Measurements from ENCODE around the gene PHC2. TPM values are rescaled to one million over a fixed set of nuclear protein-coding genes. Genes with fewer than 3 reads are reported as not detected.

PHC2 gene
- total RNA-seq, 2 donors from 2014 or later: 60.6 to 74.8 TPM

- Histone ChIP-seq H3K4me1 (no peaks in the 10 kb centered on the region), H3K27me3 (no peaks in the 10 kb centered on the region), H3K9ac (ENCODE audit: low read depth in 2 of 2, low read length in 2 of 2) (no peak overlapping the region), H3K27ac (peak overlapping the region; percentile 7), H3K4me3 (no peak overlapping the region), H3K9me3 (no peaks in the 10 kb centered on the region), H3K36me3 (no peaks in the 10 kb centered on the region)
- DNase-seq: no peak
- no peak for TF ChIP-seq CTCF (IDR thresholded peaks at IDR 0.05)
- intact Hi-C loops (cut with DNase I): no loop called here
Measured at GRCh38 chr1:33420870-33421775, 9.8 kb downstream of the PHC2 start.

GRCh38 chr1:33418811-33419210 is 12.1 kb downstream of the PHC2 start:
- intact Hi-C loops (cut with DNase I): no loop called here
- Histone ChIP-seq H3K27me3 (no peaks in the 10 kb centered on the region), H3K36me3 (no peaks in the 10 kb centered on the region), H3K4me3 (no peak overlapping the region), H3K27ac (no peak overlapping the region), H3K9me3 (no peaks in the 10 kb centered on the region), H3K9ac (ENCODE audit: low read depth in 2 of 2, low read length in 2 of 2) (no peak overlapping the region), H3K4me1 (no peaks in the 10 kb centered on the region)
- no peak for DNase-seq
- TF ChIP-seq CTCF (IDR thresholded peaks at IDR 0.05): no peak

- no peak for TF ChIP-seq CTCF (IDR thresholded peaks at IDR 0.05)
- H3K27ac ChIP-seq: no peak overlapping the region
- H3K9ac ChIP-seq (ENCODE audit: low read depth in 2 of 2, low read length in 2 of 2): no peak overlapping the region
- no peak overlapping the region for H3K4me3 ChIP-seq
- H3K27me3 ChIP-seq: no peaks in the 10 kb centered on the region
- no peaks in the 10 kb centered on the region for H3K36me3 ChIP-seq
- DNase-seq: no peak
- H3K4me1 ChIP-seq: no peaks in the 10 kb centered on the region
- intact Hi-C loops (cut with DNase I): no loop called here
- H3K9me3 ChIP-seq: no peaks in the 10 kb centered on the region
Measured at GRCh38 chr1:33414879-33415278, 16.0 kb downstream of the PHC2 start.

GRCh38 chr1:33410091-33410701 is 20.7 kb downstream of the PHC2 start:
- DNase-seq: no peak
- Histone ChIP-seq H3K9me3 (no peaks in the 10 kb centered on the region), H3K4me3 (no peak overlapping the region), H3K4me1 (no peaks in the 10 kb centered on the region), H3K9ac (ENCODE audit: low read depth in 2 of 2, low read length in 2 of 2) (no peak overlapping the region), H3K27me3 (no peaks in the 10 kb centered on the region), H3K27ac (no peak overlapping the region), H3K36me3 (no peaks in the 10 kb centered on the region)
- intact Hi-C loops (cut with DNase I): no loop called here
- no peak for TF ChIP-seq CTCF (IDR thresholded peaks at IDR 0.05)

GRCh38 chr1:33408093-33408436 is 22.8 kb downstream of the PHC2 start:
- H3K9me3 ChIP-seq: no peaks in the 10 kb centered on the region
- intact Hi-C loops (cut with DNase I): no loop called here
- H3K9ac ChIP-seq (ENCODE audit: low read depth in 2 of 2, low read length in 2 of 2): no peak overlapping the region
- DNase-seq: no peak
- H3K36me3 ChIP-seq: no peaks in the 10 kb centered on the region
- H3K4me1 ChIP-seq: no peaks in the 10 kb centered on the region
- no peaks in the 10 kb centered on the region for H3K27me3 ChIP-seq
- no peak for TF ChIP-seq CTCF (IDR thresholded peaks at IDR 0.05)
- H3K4me3 ChIP-seq: no peak overlapping the region
- H3K27ac ChIP-seq: no peak overlapping the region

All from colonic mucosa (tissue), 4 donors.